ENCODE measurements around the gene POFUT2.

Gene POFUT2

GRCh38 chr21:45222001-45222400, 65.7 kb downstream of the POFUT2 start:
- no peak for DNase-seq (ENCODE audit: low spot score)

- DNase-seq (ENCODE audit: low spot score): no peak
These were observed 66.8 kb downstream of the POFUT2 start for GRCh38 chr21:45220714-45221490.

- no peak for DNase-seq (ENCODE audit: low spot score)
These were observed 67.6 kb downstream of the POFUT2 start for GRCh38 chr21:45220071-45220481.

- DNase-seq (ENCODE audit: low spot score): no peak
These were observed 68.2 kb downstream of the POFUT2 start for GRCh38 chr21:45219517-45219916.

GRCh38 chr21:45217010-45217409, 70.7 kb downstream of the POFUT2 start:
- no peak for DNase-seq (ENCODE audit: low spot score)

- no peak for DNase-seq (ENCODE audit: low spot score)
These were observed 72.5 kb downstream of the POFUT2 start for GRCh38 chr21:45215213-45215612.
